ENCODE measurements around the gene RIPK4. TPM values are rescaled to one million over a fixed set of nuclear protein-coding genes. Genes with fewer than 3 reads are reported as not detected.

The RIPK4 gene
- total RNA-seq, 1 donor from 2014 or later = not detected

DNA sequence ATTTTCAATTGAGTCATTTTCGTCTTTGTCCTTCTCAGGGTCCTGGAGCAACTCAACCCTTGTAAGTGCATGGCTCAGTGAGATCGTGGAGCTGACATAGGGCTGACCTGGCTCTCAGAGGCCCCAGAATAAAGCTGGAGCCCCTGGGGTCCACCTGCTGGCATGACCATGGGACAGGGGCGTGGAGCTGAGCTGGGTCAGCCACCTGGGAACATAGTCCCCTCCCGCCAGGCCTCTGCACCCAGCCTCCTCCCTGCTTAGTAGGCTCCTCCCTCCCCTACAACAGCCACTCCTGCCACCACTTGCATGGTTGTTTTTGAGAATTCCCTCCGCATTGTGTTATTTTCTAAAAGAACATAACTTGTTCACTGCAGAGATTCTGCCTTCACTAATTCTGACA is 3.1 kb upstream of the RIPK4 start:
- intact Hi-C loops (cut with micrococcal nuclease) = no loop called here

- intact Hi-C loops (cut with micrococcal nuclease) = no loop called here
Observed at GRCh38 chr21:41769521-41769920, 2.7 kb upstream of the RIPK4 start.

- intact Hi-C loops (cut with micrococcal nuclease) = no loop called here
Observed at GRCh38 chr21:41769111-41769510, 2.3 kb upstream of the RIPK4 start.

DNA sequence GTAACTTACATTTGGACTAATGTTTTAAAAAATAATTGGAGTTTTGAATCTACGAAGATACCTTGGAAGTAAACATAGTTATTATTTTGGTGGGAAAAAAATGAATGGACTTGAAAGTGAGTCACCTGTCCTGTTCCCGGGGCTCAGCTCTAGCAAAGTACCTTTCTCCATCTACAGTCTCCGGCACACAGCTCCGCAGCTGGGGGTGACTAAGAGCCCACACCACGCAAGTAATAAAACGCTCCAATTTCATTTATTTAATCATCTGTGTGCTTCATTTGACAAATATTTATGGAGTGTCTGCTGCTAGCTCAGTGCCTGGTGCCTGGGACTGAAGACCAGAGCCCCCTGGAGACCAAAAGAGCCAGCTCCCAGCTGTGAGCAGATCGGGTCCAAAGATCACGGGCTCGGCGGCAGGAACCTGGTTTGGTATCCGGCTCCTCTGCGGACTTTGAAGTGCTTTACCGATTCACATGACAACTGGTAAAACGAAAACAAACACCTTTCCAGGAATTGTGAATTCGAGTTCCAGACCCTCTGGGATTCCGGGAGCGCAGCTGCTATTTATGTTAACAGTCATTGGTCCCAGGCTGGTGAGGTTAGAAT is 1.7 kb upstream of the RIPK4 start:
- intact Hi-C loops (cut with micrococcal nuclease) = no loop called here

GRCh38 chr21:41767606-41768436 is 969 bp upstream of the RIPK4 start:
- intact Hi-C loops (cut with micrococcal nuclease) = no loop called here

GRCh38 chr21:41765973-41766882 is 624 bp downstream of the RIPK4 start:
- intact Hi-C loops (cut with micrococcal nuclease) = no loop called here

DNA sequence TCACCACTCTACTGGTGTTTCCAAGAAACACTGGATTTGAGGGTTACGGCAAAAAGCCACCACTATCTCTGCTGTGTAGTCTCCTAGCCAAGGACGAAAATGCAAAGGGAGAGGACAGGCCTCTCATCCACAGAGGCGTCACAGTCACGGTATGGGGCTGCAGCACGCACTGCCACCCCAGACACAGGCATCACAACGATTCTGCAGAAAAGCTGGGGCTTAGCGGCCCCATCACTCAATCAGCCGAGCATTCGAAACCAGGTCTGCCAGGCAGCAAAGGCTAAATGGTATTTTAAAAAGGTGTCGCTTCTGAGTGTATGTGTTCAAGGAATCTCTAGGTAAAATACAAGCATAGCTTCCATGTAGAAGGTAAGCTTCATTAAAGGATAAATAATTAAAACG is 1.4 kb downstream of the RIPK4 start:
- intact Hi-C loops (cut with micrococcal nuclease) = no loop called here

GRCh38 chr21:41764558-41765419 is 2.1 kb downstream of the RIPK4 start:
- intact Hi-C loops (cut with micrococcal nuclease) = no loop called here

GRCh38 chr21:41763996-41764395 is 2.9 kb downstream of the RIPK4 start:
- intact Hi-C loops (cut with micrococcal nuclease) = no loop called here

- intact Hi-C loops (cut with micrococcal nuclease) = no loop called here
Observed at GRCh38 chr21:41763398-41763931, 3.4 kb downstream of the RIPK4 start.

GRCh38 chr21:41762753-41763152 is 4.1 kb downstream of the RIPK4 start:
- intact Hi-C loops (cut with micrococcal nuclease) = no loop called here

GRCh38 chr21:41761934-41762635 is 4.8 kb downstream of the RIPK4 start:
- intact Hi-C loops (cut with micrococcal nuclease) = no loop called here

DNA sequence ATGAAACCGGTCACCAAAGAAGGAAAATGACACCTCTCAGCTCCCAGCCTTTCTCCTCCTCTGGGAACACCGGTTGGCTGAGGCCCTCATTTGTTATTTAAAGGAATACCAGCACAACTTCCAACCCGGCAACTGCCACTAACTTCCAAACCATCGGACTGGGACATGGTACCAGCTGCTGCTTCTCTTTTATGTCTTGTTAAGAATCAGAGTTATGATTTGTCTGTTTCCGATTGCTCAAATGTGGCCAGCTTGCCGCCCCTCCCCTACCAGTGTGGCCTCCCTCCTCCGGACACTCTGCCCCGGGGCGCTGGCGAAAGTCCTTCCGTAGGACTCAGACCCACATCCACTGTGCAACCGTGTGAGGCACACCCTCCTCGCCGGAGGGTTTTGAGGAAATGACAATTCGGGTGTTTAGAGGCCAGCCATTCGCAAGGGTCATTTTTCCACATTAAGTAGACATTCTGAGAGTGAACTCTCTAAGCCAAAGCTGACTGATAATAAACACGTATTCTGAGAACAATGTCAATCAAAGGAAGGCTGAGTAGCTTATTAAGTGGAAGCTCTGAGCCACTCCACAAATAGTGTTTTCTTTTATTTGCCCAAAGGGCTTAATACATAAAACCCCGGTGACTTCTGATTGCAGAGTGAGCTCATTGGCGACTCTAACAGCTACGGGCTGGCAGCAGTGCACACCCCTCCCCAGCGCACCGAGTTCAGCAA is 5.5 kb downstream of the RIPK4 start:
- intact Hi-C loops (cut with micrococcal nuclease) = no loop called here

GRCh38 chr21:41760411-41760810 is 6.4 kb downstream of the RIPK4 start:
- intact Hi-C loops (cut with micrococcal nuclease) = no loop called here

DNA sequence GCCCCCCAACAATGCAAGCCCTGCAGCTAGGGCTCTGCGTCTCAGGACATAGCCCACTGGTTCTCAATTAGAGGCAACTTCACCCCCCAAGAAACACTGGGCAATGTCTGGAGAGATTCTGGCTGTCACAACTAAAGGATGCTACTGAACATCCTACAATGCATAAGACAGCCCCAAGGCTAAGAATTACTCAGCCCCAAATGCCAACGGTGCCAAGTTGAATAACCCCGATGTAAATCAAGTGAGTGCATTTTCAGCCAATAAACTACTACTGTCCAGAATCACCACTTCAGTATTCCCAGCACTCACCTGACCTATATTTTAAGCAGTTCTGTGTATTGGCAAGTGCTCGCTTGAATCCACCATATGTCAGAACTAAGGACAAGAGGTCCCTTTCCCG is 6.9 kb downstream of the RIPK4 start:
- intact Hi-C loops (cut with micrococcal nuclease) = no loop called here

GRCh38 chr21:41759214-41759840 is 7.5 kb downstream of the RIPK4 start:
- intact Hi-C loops (cut with micrococcal nuclease) = no loop called here

DNA sequence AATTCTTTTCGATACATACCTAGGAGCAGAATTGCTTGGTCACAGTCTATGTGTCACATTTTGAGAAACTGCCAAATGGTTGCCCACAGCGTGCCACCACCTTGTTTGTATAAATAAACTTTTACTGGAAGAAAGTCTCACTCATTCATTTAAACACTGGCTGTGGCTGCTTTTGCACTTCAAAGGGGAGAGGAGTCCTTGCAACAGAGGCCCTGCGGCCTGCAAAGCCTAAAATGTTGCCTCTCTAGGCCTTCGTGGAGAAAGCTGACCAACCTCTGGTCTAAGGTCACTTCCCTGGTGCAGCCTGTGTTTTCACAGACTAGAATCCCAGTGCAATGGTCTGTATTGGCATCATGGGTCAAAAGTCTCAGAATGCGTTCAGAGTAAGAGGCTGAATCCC is 8.3 kb downstream of the RIPK4 start:
- intact Hi-C loops (cut with micrococcal nuclease) = no loop called here

GRCh38 chr21:41755934-41756773 is 10.7 kb downstream of the RIPK4 start:
- intact Hi-C loops (cut with micrococcal nuclease) = no loop called here

Data from T-helper 1 cell treated with Interleukin-12 subunit alpha and Interleukin-12 subunit beta and Interleukin-4 antibody, amounts not matched to agents 30 ng/mL and 1 ng/mL, for 36 hours (primary cell).